ENCODE measurements around the gene PRMT2. TPM values are rescaled to one million over a fixed set of nuclear protein-coding genes. Genes with fewer than 3 reads are reported as not detected.

The PRMT2 gene
- total RNA-seq, 4 donors from 2014 or later, result 136 to 161 (median 142) TPM

DNA sequence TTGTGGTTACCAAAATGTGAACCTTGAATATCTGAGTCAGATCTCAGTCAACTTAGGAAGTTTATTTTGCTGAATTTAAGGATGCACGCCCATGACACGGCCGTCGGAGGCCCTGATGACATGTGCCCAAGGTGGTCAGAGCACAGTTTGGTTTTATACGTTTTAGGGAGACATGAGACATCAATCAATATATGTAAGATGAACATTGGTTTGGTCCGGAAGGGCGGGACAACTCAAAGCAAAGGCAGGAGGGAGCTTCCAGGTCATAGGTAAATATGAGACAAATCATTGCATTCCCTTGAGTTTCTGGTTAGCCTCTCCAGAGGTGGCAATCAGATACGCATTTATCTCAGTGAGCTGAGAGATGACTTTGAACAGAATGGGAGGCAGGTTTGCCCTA, 1.0 kb upstream of the PRMT2 start:
- intact Hi-C loops (cut with DNase I), result no loop called here
- H3K4me1 ChIP-seq, result peaks cover 32 to 45% (median 42%) of the 10 kb centered on the region in 4 donors
- 87% methylated on average over 8 of the region's 8 CpGs for WGBS
- H3K27ac ChIP-seq (replicated peaks in 1 of 4), result peak overlapping the region; percentile 90 to 98 (median 96)
- DNase-seq (ENCODE audit: extremely low spot score), result no peak
- peaks cover 0 to 8% (median 0%) of the 10 kb centered on the region in 4 donors for H3K27me3 ChIP-seq
- peak overlapping the region; percentile 88 to 100 (median 94) for H3K4me3 ChIP-seq
- no peaks in the 10 kb centered on the region for H3K36me3 ChIP-seq
- H3K9me3 ChIP-seq, result no peaks in the 10 kb centered on the region
- TF ChIP-seq, protein P1, sequence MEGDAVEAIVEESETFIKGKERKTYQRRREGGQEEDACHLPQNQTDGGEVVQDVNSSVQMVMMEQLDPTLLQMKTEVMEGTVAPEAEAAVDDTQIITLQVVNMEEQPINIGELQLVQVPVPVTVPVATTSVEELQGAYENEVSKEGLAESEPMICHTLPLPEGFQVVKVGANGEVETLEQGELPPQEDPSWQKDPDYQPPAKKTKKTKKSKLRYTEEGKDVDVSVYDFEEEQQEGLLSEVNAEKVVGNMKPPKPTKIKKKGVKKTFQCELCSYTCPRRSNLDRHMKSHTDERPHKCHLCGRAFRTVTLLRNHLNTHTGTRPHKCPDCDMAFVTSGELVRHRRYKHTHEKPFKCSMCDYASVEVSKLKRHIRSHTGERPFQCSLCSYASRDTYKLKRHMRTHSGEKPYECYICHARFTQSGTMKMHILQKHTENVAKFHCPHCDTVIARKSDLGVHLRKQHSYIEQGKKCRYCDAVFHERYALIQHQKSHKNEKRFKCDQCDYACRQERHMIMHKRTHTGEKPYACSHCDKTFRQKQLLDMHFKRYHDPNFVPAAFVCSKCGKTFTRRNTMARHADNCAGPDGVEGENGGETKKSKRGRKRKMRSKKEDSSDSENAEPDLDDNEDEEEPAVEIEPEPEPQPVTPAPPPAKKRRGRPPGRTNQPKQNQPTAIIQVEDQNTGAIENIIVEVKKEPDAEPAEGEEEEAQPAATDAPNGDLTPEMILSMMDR (IDR thresholded peaks at IDR 0.05), result no peak
- no peak for TF ChIP-seq POLR2AphosphoS5 (IDR thresholded peaks at IDR 0.05)
- TF ChIP-seq POLR2A (IDR thresholded peaks at IDR 0.05; ENCODE audit: low read depth), result no peak
- no peak for TF ChIP-seq EP300 (IDR thresholded peaks at IDR 0.05)

DNA sequence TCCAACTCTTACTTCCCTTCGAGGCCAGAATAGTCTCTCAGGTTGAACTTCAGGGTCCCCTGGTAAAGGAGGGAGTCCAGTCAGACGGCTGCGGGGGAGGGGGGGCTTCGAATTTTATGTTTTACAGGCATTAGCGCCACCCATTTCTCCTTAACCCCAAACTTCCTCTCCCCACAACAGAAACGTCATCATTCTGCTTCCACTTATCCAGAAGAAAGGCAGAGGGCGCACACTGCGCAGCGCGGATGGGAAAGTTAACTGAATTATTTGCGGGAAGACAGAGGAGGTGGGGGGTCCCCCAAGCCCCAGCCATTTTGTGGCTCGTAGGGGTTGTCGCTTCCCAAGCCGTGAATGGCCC, 529 bp upstream of the PRMT2 start:
- no peaks in the 10 kb centered on the region for H3K9me3 ChIP-seq
- DNase-seq (ENCODE audit: extremely low spot score), result peak; percentile 94
- 3% methylated on average over 13 of the region's 14 CpGs for WGBS
- intact Hi-C loops (cut with DNase I), result no loop called here
- TF ChIP-seq, protein P1 (IDR thresholded peaks at IDR 0.05), result peak; percentile 21 to 30 (median 24)
- TF ChIP-seq EP300 (IDR thresholded peaks at IDR 0.05), result no peak
- no peak for TF ChIP-seq POLR2A (IDR thresholded peaks at IDR 0.05; ENCODE audit: low read depth)
- H3K36me3 ChIP-seq, result no peaks in the 10 kb centered on the region
- peaks cover 36 to 50% (median 48%) of the 10 kb centered on the region in 4 donors for H3K4me1 ChIP-seq
- peaks cover 0 to 8% (median 0%) of the 10 kb centered on the region in 4 donors for H3K27me3 ChIP-seq
- H3K27ac ChIP-seq (replicated peaks in 1 of 4), result peak overlapping the region; percentile 90 to 98 (median 96)
- peak overlapping the region; percentile 88 to 100 (median 94) for H3K4me3 ChIP-seq

DNA sequence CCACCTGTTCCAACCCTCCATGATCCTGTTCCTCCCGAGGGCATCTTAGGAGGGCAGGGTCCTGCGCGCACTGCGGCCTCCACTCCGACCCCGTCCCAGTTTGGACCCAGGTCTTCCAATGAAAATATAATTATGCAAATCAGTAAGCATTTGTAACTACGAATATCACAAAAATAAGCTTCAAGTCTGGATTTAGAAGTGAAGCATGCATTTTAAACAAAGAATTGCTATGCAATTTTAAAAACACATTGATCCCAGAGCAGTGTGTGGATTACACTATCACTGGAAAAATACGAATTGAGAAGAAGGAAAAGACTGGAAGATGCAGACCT, 673 bp downstream of the PRMT2 start:
- intact Hi-C loops (cut with DNase I), result no loop called here
- Histone ChIP-seq H3K27ac (replicated peaks in 1 of 4) (peak overlapping the region; percentile 90 to 98 (median 96)), H3K36me3 (peaks cover 0 to 6% (median 3%) of the 10 kb centered on the region in 4 donors), H3K4me1 (peaks cover 36 to 62% (median 52%) of the 10 kb centered on the region in 4 donors), H3K27me3 (peaks cover 0 to 2% (median 0%) of the 10 kb centered on the region in 4 donors), H3K4me3 (peak overlapping the region; percentile 88 to 100 (median 94)), H3K9me3 (no peaks in the 10 kb centered on the region)
- TF ChIP-seq POLR2AphosphoS5 (IDR thresholded peaks at IDR 0.05) (no peak), EP300 (IDR thresholded peaks at IDR 0.05) (no peak), POLR2A (IDR thresholded peaks at IDR 0.05; ENCODE audit: low read depth) (no peak)
- TF ChIP-seq, protein P1 (IDR thresholded peaks at IDR 0.05), result no peak
- DNase-seq (ENCODE audit: extremely low spot score), result no peak
- 16% methylated on average over 6 of the region's 8 CpGs for WGBS

DNA sequence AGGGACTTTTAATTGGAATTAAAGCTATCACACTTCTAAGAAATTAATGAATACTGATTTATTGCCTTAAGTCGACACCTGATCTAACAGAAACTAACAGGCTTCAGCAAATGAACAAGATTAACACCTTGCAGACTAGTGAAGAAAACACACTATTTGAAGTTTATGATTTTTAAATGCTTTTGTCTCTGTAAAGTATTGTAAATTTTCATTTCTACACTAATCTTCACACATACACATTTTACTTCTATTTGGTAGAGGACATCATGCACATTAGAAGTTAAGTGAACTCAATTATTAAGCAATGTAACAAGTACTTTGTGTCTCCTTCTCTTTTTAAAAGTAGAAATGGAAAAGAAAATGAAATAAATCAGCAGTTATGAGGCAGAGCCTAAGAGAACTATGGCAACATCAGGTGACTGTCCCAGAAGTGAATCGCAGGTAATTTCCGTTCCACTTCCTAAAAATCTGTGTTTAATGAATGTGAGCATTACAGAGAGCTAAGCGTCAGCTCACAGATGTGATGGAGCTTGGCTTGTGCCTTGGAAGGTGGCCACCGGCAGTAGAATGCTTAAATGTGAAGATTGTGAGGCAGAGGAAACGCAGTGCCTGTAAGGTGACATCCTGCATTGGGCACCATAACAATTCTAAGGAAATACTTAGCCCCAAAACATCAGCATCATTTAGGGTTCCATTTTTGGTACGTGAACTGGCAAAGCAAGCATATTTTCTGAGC, 1.2 kb downstream of the PRMT2 start:
- Histone ChIP-seq H3K9me3 (no peaks in the 10 kb centered on the region), H3K27ac (replicated peaks in 1 of 4) (peak overlapping the region; percentile 90 to 98 (median 96)), H3K4me1 (peaks cover 36 to 68% (median 56%) of the 10 kb centered on the region in 4 donors), H3K4me3 (peak overlapping the region; percentile 88 to 100 (median 94)), H3K27me3 (no peaks in the 10 kb centered on the region), H3K36me3 (peaks cover 0 to 12% (median 8%) of the 10 kb centered on the region in 4 donors)
- WGBS, result 68% methylated on average over 7 of the region's 7 CpGs
- intact Hi-C loops (cut with DNase I), result no loop called here
- TF ChIP-seq POLR2A (IDR thresholded peaks at IDR 0.05; ENCODE audit: low read depth) (no peak), EP300 (IDR thresholded peaks at IDR 0.05) (no peak), POLR2AphosphoS5 (IDR thresholded peaks at IDR 0.05) (no peak)
- TF ChIP-seq, protein P1 (IDR thresholded peaks at IDR 0.05), result no peak
- no peak for DNase-seq (ENCODE audit: extremely low spot score)
